H1 (cell line): Measurements from ENCODE around the gene CITED1.

ENCODE experiments used
- CBX8 ChIP-seq: fragments of 300-800, 300-1000 bp; sonication (generic); IDR thresholded peaks from 2 replicates; pipeline ENCODE4 v1.7.1; 2016; ENCODE audit warnings: low read depth, low read length, borderline replicate concordance
- CREB1 ChIP-seq: IDR thresholded peaks from 2 replicates; pipeline ENCODE4 v1.6.1; 2012; ENCODE audit warnings: inconsistent platforms
- CTCF ChIP-seq, 3 experiments: IDR thresholded peaks; 1 replicate in 2 of 3; 2 replicates in 1 of 3; pipeline versions ENCODE4 v1.5.1 to v1.6.1; 2011; ENCODE audit warnings: low read length in 3 of 3, mild to moderate bottlenecking in 3 of 3, inconsistent platforms in 2 of 3, low read depth in 1 of 3, moderate library complexity in 1 of 3; ENCODE audit not compliant: insufficient read depth in 1 of 3; ENCODE audit errors: control extremely low read depth in 1 of 3
- EP300 ChIP-seq, 2 experiments: IDR thresholded peaks; 1 replicate in 1 of 2; 2 replicates in 1 of 2; pipeline ENCODE4 v1.6.1; 2011 to 2012; ENCODE audit warnings: low read depth in 2 of 2, low read length in 2 of 2, mild to moderate bottlenecking in 2 of 2, borderline replicate concordance in 1 of 2, inconsistent platforms in 1 of 2, moderate library complexity in 1 of 2
- EZH2 ChIP-seq: fragments of 200-600 bp; sonication (generic); IDR thresholded peaks from 2 replicates; pipeline ENCODE4 v1.7.1; 2012; ENCODE audit warnings: low read depth, mild to moderate bottlenecking, moderate library complexity, low read length, inconsistent platforms; ENCODE audit not compliant: severe bottlenecking
- HDAC2 ChIP-seq, 2 experiments: fragments of 300-600 bp in 1 of 2; sonication (generic) in 1 of 2; IDR thresholded peaks; 2 replicates each; pipeline ENCODE4 v1.6.1; 2011 to 2012; ENCODE audit warnings: low read depth in 2 of 2, low read length in 2 of 2, mild to moderate bottlenecking in 2 of 2, moderate library complexity in 2 of 2, borderline replicate concordance in 1 of 2, inconsistent platforms in 1 of 2
- POLR2A ChIP-seq, 2 experiments: IDR thresholded peaks; 1 replicate in 1 of 2; 2 replicates in 1 of 2; pipeline ENCODE4 v1.6.1; 2011; ENCODE audit warnings: low read depth in 2 of 2, low read length in 2 of 2, mild to moderate bottlenecking in 2 of 2; ENCODE audit errors: control extremely low read depth in 1 of 2
- RAD21 ChIP-seq, 2 experiments: IDR thresholded peaks in 1 of 2; conservative IDR thresholded peaks in 1 of 2; 2 replicates each; pipeline ENCODE4 v1.6.1; 2011; ENCODE audit warnings: low read depth in 2 of 2, low read length in 2 of 2, improper control_type of control experiment in 1 of 2, inconsistent platforms in 1 of 2, mild to moderate bottlenecking in 1 of 2, moderate library complexity in 1 of 2
- RXRA ChIP-seq: IDR thresholded peaks from 2 replicates; pipeline ENCODE4 v1.6.1; 2011; ENCODE audit warnings: low read depth, mild to moderate bottlenecking, low read length, moderate library complexity; ENCODE audit not compliant: insufficient read depth
- SIN3A ChIP-seq, 2 experiments: IDR thresholded peaks in 1 of 2; conservative IDR thresholded peaks in 1 of 2; 2 replicates each; pipeline ENCODE4 v1.6.1; 2011 to 2012; ENCODE audit warnings: low read length in 2 of 2, improper control_type of control experiment in 1 of 2, low read depth in 1 of 2, mild to moderate bottlenecking in 1 of 2
- SIX5 ChIP-seq: IDR thresholded peaks from 2 replicates; pipeline ENCODE4 v1.6.1; 2011; ENCODE audit warnings: mild to moderate bottlenecking, low read depth, low read length
- TAF1 ChIP-seq: IDR thresholded peaks from 2 replicates; pipeline ENCODE4 v1.6.1; 2011; ENCODE audit warnings: mild to moderate bottlenecking, low read depth, low read length
- TBP ChIP-seq: IDR thresholded peaks from 2 replicates; pipeline ENCODE4 v1.6.1; 2011; ENCODE audit warnings: low read depth, low read length, improper control_type of control experiment
- YY1 ChIP-seq: IDR thresholded peaks from 2 replicates; pipeline ENCODE4 v1.6.1; 2011; ENCODE audit warnings: low read depth, mild to moderate bottlenecking, low read length

DNA sequence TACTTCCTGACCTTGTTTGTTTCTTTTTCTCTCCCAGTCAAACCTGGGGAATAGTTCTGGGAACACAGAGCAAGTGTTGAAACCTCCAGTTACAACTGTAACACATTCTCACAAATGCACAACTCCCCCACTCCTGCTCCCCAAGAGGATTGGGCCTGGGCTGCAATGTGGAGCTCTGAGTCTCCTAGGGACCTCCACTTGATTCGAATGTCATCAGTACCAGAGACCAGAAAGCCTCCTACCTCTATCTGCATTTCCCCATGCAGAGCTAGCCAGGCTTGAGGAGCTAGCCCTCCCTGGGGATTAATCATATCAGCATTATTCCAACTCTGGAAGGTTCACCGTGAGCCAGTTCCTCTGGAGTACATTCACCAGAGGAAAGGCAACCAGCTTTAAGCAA lies 41.7 kb upstream of the CITED1 start:
- TF ChIP-seq CREB1 (no peak), HDAC2 (IDR thresholded peaks at IDR 0.05; ENCODE audit: borderline replicate concordance in 1 of 2, low read depth in 2 of 2, low read length in 2 of 2) (no peak), EP300 (IDR thresholded peaks at IDR 0.05; ENCODE audit: borderline replicate concordance in 1 of 2, low read depth in 2 of 2, low read length in 2 of 2) (no peak), POLR2A (IDR thresholded peaks at IDR 0.05; ENCODE audit: control extremely low read depth in 1 of 2, low read depth in 2 of 2, low read length in 2 of 2) (no peak), CBX8 (no peak), RAD21 (IDR thresholded peaks at IDR 0.05 in 1 of 2, conservative IDR thresholded peaks at IDR 0.05 in 1 of 2; ENCODE audit: low read depth in 2 of 2, low read length in 2 of 2) (no peak), TBP (no peak), CTCF (IDR thresholded peaks at IDR 0.05; ENCODE audit: control extremely low read depth in 1 of 3, insufficient read depth in 1 of 3, low read depth in 1 of 3, low read length in 3 of 3) (no peak), SIN3A (conservative IDR thresholded peaks at IDR 0.05 in 1 of 2, IDR thresholded peaks at IDR 0.05 in 1 of 2; ENCODE audit: low read depth in 1 of 2, low read length in 2 of 2) (no peak), TAF1 (no peak), RXRA (no peak), SIX5 (no peak), YY1 (no peak), EZH2 (no peak)
